WERI-Rb-1 (cell line): ENCODE measurements around the gene CD300LG.
A peak's percentile ranks its signal among the peaks of the same experiment; 100 is the strongest.

Experiments used
- DNase-seq: peaks from one replicate; pipeline ENCODE4 v3.0.0-alpha.2; 2020
- H3K27ac ChIP-seq: fragments of 250-450 bp; sonication (Bioruptor Pico); 2 replicates; pipeline ENCODE4 v1.5.1; 2020; ENCODE audit warnings: mild to moderate bottlenecking, moderate library complexity
- H3K27me3 ChIP-seq: fragments of 250-450 bp; sonication (Bioruptor Pico); 2 replicates; pipeline ENCODE4 v1.5.1; 2021; ENCODE audit warnings: mild to moderate bottlenecking, low read depth, moderate library complexity; ENCODE audit not compliant: insufficient read depth, severe bottlenecking
- H3K36me3 ChIP-seq: fragments of 250-450 bp; sonication (Bioruptor Pico); 2 replicates; pipeline ENCODE4 v1.5.1; 2020; ENCODE audit warnings: mild to moderate bottlenecking, moderate library complexity
- H3K4me3 ChIP-seq: 2 replicates; pipeline ENCODE4 v1.5.1; 2011; ENCODE audit warnings: low read depth, mild to moderate bottlenecking, control low read depth, low read length
- H3K9me3 ChIP-seq: fragments of 250-450 bp; sonication (Bioruptor Pico); 2 replicates; pipeline ENCODE4 v1.5.1; 2021; ENCODE audit warnings: mild to moderate bottlenecking, moderate library complexity; ENCODE audit not compliant: severe bottlenecking
- CTCF ChIP-seq: IDR thresholded peaks from 2 replicates; pipeline ENCODE4 v1.5.1; 2011; ENCODE audit warnings: low read depth, mild to moderate bottlenecking, control low read depth, inconsistent platforms, low read length

CD300LG gene

DNA sequence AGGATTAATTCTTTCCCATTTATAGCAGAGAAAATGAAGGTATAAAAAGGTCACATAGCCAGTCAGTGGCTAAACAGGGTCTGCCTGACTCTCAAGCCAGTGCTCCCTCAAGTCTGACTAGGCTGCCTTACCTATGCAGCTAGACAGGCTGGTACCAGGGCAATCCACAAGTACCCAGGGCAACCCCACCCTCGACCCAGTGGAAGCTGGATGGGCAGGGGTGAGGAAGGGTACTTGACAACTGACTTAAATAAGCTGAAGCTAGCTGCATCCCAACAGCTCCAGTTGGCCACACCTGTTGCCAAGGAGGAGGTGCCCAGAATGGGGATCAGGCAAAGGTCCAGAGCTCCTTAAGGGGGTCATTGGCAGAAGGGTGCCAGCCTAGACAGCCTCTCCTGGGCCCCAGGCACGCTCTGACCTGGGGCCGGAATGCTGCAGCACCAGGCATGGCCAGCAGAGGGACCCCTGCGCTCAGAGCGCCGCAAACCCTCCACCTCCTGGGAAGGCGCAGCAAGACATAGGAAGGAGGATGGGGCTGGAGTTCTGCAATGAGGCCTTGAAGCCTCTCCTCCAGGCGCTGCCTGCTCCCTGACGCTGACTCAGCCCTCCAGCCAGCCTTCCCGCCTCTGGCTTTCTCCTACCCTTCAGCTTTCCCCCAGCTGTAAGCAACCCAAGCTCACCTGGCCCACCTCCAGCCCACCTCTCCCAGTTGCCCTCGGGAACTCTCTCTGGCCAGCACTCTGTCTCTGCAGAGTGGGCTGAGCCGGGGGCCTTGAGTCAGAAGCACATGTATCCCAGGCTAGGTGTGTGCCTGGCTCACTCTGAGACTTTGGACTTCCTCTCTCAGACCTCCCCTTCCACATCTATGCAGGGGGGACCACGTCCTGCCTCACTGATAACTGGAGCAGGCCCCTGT lies 31.5 kb downstream of the CD300LG start:
- Histone ChIP-seq H3K27ac (no peak overlapping the region), H3K27me3 (no peaks in the 10 kb centered on the region), H3K36me3 (no peaks in the 10 kb centered on the region; the same call in 1 of the 2 replicates), H3K4me3 (no peak overlapping the region), H3K9me3 (no peaks in the 10 kb centered on the region)
- peak; percentile 86 for DNase-seq
- TF ChIP-seq CTCF = peak; percentile 100

DNA sequence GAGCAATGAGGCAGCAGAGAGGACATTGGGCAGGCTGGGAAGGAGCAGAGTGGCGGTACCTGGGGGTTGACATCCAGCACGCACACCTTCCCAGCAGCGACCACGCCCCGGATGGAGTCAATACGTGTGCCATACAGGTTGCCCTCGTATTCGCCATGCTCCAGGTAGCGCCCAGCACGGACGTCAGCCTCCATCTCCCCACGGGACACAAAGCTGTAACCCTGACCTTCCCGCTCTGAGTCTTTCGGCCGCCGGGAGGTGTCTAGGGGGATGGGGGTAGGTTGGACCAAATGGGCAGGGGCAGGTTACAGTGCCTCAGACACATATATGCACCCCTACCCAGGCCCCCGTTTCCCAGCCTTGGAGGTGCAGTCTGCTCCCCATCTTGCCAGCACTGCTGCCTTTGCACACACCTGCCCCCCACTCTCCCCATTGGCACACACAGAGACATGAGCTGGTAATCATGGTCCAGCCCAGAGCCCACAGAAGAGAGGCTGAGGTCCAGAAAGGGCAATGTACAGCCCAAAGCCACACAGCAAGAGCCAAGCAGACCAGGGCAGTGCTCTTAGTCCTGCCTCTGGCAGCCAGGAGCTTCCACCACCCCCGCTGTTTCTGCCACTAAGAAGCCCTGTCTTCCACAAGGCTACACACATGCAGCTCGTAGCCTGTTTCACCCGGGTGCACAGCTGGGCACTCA lies 32.9 kb downstream of the CD300LG start:
- H3K27ac ChIP-seq = no peak overlapping the region
- no peak for DNase-seq
- no peak for TF ChIP-seq CTCF
- H3K27me3 ChIP-seq = no peaks in the 10 kb centered on the region
- no peak overlapping the region for H3K4me3 ChIP-seq
- H3K9me3 ChIP-seq = no peaks in the 10 kb centered on the region
- H3K36me3 ChIP-seq = no peaks in the 10 kb centered on the region; the same call in 1 of the 2 replicates

- Histone ChIP-seq H3K27ac (no peak overlapping the region), H3K27me3 (no peaks in the 10 kb centered on the region), H3K36me3 (no peaks in the 10 kb centered on the region; the same call in 1 of the 2 replicates), H3K4me3 (no peak overlapping the region), H3K9me3 (no peaks in the 10 kb centered on the region)
- TF ChIP-seq CTCF = peak; percentile 99
- peak; percentile 85 for DNase-seq
Observed at GRCh38 chr17:43880420-43880991, 33.5 kb downstream of the CD300LG start.

- Histone ChIP-seq H3K4me3 (no peak overlapping the region), H3K27ac (no peak overlapping the region), H3K27me3 (no peaks in the 10 kb centered on the region), H3K36me3 (no peaks in the 10 kb centered on the region; the same call in 1 of the 2 replicates), H3K9me3 (no peaks in the 10 kb centered on the region)
- DNase-seq = no peak
- no peak for TF ChIP-seq CTCF
Observed at GRCh38 chr17:43881181-43881580, 34.2 kb downstream of the CD300LG start.

GRCh38 chr17:43881758-43882505 lies 35.0 kb downstream of the CD300LG start:
- no peak overlapping the region for H3K27ac ChIP-seq
- H3K36me3 ChIP-seq = no peaks in the 10 kb centered on the region; the same call in 1 of the 2 replicates
- no peaks in the 10 kb centered on the region for H3K9me3 ChIP-seq
- DNase-seq = no peak
- H3K27me3 ChIP-seq = no peaks in the 10 kb centered on the region
- no peak for TF ChIP-seq CTCF
- no peak overlapping the region for H3K4me3 ChIP-seq
